ENCODE results near the gene TDRD5.
"Not testable (repeated sequence)": the region's sequence is repeated elsewhere in the genome, so short reads cannot be mapped to it uniquely, and the experiment has no call there.

Gene TDRD5

DNA sequence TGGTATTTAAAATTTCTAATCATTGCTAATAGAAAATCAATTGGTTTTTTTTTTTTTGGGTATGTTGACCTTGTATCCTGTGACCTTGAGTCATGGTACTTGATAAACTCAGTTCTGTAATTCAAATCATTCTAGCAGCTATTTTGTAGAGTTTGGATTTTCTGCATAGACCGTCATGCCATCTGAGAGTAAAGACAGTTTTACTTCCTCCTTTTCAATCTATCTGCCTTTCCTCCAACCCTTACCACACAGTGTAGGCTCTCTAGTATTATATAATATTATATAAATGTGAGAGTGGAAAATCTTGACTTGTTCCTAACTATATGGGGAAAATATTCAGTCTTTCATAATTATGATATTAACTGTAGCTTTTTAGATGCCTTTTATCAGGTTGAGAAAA lies 7.0 kb downstream of the TDRD5 start:
- intact Hi-C loops (cut with DNase I) = no loop called here
- no peak for DNase-seq

DNA sequence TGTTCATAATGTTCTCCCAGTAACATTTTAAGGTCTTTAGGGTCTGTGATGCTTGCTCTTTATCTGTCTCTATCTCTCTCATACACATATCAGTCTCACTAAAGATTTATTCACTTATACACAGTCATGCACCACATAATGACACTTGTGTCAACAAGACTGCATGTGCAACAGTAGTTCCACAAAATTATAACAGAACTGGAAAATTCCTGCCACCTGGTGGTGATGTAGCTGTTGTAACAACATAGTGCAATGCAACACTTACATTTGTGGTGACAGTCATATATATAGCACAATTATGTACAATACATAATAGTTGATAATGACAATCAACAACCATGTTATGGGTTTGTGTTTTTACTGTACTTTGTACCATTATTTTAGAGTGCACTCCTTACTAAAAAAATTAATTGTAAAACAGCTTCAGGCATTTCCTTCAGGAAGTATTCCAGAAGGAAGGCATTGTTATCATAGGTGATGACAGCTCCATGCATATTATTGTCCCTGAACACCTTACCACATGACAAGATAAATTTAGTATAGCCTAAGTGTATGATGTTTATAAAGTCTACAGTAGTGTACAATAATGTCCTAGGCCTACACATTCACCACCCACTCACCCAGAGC lies 8.1 kb downstream of the TDRD5 start:
- intact Hi-C loops (cut with DNase I) = no loop called here
- DNase-seq = peak in 11 of 42 donors; percentile 17 to 61 (median 35)

DNA sequence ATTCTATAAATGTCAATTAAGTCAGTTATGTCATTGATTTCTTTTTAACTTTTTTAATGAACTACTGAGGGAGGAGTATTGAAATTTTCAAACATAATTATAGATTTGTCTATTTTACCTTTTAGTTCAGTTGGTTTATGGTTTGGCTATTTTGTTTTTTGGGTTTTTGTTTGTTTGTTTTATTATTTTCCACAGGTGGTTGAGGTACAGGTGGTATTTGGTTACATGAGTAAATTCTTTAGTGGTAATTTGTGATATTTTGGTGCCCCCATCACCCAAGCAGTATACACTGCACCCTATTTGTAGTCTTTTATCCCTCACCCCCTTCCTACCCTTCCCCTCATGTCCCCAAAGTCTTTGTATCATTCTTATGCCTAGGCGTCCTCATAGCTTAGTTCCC lies 9.5 kb downstream of the TDRD5 start:
- DNase-seq = no peak
- intact Hi-C loops (cut with DNase I) = no loop called here

DNA sequence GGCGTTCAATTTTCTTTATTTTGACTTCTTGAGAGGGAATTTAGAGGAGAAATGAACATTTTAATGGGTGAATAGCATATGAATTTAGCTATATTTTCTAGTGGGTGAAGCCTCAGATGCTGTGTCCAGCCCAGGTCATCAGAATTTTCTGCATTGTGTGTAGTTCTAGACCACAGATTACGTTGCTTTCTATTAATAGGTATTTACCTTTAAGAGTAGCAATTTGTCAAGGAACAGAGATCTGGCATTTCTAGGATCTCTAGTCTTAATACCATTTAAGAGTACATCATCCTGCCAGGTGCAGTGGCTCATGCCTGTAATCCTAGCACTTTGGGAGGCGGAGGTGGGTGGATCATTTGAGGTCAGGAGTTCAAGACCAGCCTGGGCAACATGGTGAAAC lies 20.7 kb downstream of the TDRD5 start:
- intact Hi-C loops (cut with DNase I) = no loop called here
- DNase-seq = no peak

- intact Hi-C loops (cut with DNase I) = no loop called here
- no peak for DNase-seq
Measured at GRCh38 chr1:179630719-179631118, 39.1 kb downstream of the TDRD5 start.

- no peak for DNase-seq
- intact Hi-C loops (cut with DNase I) = no loop called here
Measured at GRCh38 chr1:179632868-179633267, 41.2 kb downstream of the TDRD5 start.

GRCh38 chr1:179637211-179637860 lies 45.7 kb downstream of the TDRD5 start:
- DNase-seq = no peak
- intact Hi-C loops (cut with DNase I) = no loop called here

- intact Hi-C loops (cut with DNase I) = no loop called here
- DNase-seq = no peak
Measured at GRCh38 chr1:179661018-179661417, 69.4 kb downstream of the TDRD5 start.

DNA sequence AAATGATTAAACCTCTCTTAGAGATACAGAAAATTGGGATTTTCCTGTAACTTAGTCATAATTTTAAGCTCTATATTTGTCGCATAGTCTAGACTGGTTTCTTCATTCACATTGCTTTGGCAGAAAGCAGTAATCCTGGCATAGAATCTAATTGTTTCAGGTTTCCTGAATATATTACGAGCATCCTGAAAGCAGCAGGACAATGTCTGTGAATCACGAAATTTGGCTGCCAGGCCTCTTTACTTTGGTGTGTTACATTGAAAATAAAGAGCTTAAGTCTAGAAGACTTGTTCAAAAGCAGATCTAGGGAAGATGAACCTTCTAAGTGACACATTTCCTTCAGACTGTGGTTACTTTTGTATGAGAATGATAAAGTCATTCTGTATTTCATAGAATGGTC lies 72.2 kb downstream of the TDRD5 start:
- no peak for DNase-seq
- intact Hi-C loops (cut with DNase I) = no loop called here

DNA sequence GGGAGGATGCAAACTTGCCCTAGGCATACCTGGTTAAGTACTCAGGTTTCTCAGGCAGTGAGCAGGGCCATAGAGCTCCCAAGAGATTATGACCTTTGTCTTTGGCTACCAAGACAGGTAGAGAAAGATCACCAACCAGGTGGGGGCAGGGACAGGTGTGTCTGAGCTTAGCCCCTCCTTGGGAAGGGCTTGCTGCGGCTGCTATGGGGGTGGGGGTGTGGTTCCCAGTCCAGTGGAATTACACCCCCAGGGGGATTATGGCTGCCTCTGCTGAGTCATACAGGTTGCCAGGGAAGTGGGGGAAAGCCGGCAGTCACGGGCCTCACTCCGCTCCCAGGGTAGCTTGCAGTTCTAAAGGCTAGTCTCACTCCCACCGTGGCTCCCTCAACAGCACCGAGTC lies 86.2 kb downstream of the TDRD5 start:
- DNase-seq = no peak
- intact Hi-C loops (cut with DNase I) = no loop called here

GRCh38 chr1:179694530-179694929 lies 102.9 kb downstream of the TDRD5 start:
- DNase-seq; intact Hi-C loops (cut with DNase I): not testable (repeated sequence)

GRCh38 chr1:179702946-179703539 lies 111.4 kb downstream of the TDRD5 start:
- DNase-seq = no peak
- intact Hi-C loops (cut with DNase I) = loop anchor here (10.0 kb wide), 1 partner anchor 472 kb away; no protein-coding TSS in a partner anchor

- intact Hi-C loops (cut with DNase I) = loop anchor here (2.0 to 10.0 kb wide), 2 partner anchors 108 to 468 kb away; no protein-coding TSS in a partner anchor
- DNase-seq = peak in 40 of 42 donors; percentile 5 to 86 (median 63)
Measured at GRCh38 chr1:179706339-179706941, 114.8 kb downstream of the TDRD5 start.

DNA sequence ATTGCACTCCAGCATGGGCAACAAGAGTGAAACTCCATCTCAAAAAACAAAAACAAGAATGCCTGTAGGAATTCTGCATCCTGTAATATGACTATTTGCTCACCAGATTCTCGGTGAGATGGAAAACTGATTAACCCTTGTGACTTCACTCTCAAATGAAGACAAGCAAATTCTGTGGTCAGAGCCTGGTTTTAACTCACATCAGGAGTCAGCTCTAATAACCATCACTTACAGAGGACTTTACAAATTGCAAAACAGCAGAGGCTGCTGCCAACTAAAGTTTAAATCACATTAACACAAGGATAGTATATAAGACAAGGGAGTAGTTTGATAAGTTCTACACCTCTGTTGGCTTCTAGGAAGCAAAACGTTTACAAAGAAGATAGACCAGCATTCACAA lies 115.8 kb downstream of the TDRD5 start:
- intact Hi-C loops (cut with DNase I) = loop anchor here (2.0 to 10.0 kb wide), 2 partner anchors 107 to 467 kb away; no protein-coding TSS in a partner anchor

DNA sequence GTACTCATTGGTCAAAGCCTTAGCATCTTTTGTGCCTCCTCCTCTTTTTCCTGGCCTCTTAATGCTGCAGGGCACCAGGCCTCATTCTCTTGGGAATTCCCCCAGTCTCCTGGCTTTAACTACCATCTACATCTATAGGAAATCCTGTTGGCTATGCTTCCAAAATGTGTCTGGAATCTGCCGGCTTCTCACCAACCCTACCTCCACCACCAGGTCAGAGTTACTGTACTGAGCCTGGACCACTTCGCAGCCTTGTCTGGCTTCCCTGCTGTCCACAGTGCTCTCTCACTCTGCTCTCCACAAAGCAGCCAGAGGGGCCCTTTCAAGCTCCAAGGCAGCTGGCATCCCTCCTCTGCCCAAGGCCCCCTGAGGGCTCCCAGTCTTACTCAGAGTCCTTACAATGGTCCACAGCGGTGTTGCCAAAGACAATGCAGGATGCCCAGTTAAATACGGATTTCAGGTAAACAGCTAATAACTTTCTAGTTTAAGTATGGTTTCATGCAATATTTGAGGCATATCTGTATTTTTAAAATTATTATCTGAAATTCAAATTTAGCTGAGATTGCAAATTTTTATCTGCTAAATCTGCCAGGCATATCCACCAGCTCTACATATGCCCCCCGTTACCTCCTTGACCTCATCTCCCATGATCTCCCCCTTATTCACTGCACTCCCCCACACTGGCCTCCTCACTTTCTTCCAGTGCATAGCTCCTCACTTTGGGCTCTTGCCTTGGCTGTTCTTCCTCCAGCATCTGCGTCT lies 117.0 kb downstream of the TDRD5 start:
- intact Hi-C loops (cut with DNase I) = loop anchor here (10.0 kb wide), 1 partner anchor 466 kb away; no protein-coding TSS in a partner anchor
- DNase-seq = no peak

More for the DNA sequence above, 115.8 kb downstream of the TDRD5 start:
- DNase-seq = no peak

DNA sequence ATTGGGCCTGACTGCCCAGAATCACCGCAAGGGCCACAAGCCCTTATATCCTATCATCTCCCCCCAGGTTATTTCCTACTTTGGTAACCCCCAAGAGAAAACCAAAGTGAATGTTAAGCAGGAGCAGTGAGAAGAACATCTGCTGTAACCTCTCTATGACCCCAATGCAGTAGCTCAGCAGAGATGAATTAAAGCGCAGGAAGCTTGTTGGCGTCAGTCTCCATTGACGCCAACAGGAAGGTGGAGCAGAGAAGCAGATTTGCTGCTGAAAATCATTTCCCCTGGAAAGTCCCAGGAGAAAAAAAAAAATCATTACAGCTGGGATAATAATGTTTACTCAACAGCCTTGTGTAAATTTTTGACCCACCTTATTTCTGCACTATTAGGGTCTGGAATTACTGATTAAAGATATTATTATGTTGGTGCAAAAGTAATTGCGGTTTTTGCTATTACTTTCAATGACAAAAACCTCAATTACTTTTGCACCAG lies 118.3 kb downstream of the TDRD5 start:
- intact Hi-C loops (cut with DNase I) = loop anchor here (10.0 kb wide), 1 partner anchor 465 kb away; no protein-coding TSS in a partner anchor
- peak in 13 of 42 donors; percentile 8 to 46 (median 18) for DNase-seq

DNA sequence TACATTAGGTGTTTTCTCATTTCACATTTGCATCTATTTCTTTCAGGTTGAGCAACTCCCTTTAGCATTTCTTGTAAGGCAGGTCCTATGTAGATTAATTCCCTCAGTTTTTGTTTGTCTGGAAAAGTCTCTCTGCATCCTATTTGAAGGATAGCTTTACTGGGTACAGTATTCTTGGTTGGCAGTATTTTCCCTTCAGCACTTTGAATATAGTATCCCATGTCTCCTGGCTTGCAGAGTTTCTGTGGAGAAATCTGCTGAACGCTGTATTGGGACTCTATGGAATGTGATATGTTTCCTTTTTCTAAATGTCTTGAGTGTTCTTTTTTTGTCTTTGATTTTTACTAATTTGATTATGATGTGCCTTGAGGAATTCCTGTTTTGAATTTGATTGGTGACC lies 122.5 kb downstream of the TDRD5 start:
- intact Hi-C loops (cut with DNase I) = no loop called here
- no peak for DNase-seq

GRCh38 chr1:179714623-179715022 lies 123.0 kb downstream of the TDRD5 start:
- no peak for DNase-seq
- intact Hi-C loops (cut with DNase I) = no loop called here

- DNase-seq = no peak
- intact Hi-C loops (cut with DNase I) = no loop called here
Measured at GRCh38 chr1:179719272-179719671, 127.6 kb downstream of the TDRD5 start.

Data from head of caudate nucleus (tissue), 42 donors.